ENCODE results near the gene TSPAN2. TPM values are rescaled to one million over a fixed set of nuclear protein-coding genes. Genes with fewer than 3 reads are reported as not detected.

TSPAN2 gene
- total RNA-seq, 2 experiments from 2014 or later: 0.86 to 0.91 TPM

DNA sequence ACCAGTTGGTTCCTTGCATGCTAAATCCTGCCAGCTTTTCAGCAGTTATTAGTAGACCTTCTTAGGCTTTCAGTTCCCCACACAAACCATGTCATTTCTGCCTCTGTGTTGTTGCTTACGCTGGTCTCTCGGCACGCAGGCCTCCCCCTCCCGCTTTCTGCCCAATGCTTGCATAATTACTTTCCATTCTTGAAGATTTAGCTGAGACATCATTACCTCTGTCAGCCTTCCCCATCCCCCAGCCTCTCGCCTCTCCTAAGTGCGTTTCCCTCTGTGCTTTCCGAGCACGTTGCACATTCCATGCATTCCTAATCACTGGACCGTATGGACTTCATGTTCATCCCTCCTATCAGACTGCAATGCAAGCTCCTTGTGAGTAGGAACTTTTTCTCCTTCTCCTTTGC lies 32.9 kb downstream of the TSPAN2 start:
- CTCF ChIA-PET: interaction anchor here (1.7 kb wide), 1 partner anchor 79 kb away, joined by 6 read pairs; no protein-coding TSS in a partner anchor
- peaks cover 9% of the 10 kb centered on the region for H3K4me1 Mint-ChIP-seq (ENCODE audit: low read depth)
- no peaks in the 10 kb centered on the region for H3K27me3 Mint-ChIP-seq (ENCODE audit: low read depth)
- peaks cover 1% of the 10 kb centered on the region for H3K36me3 Mint-ChIP-seq (ENCODE audit: low read depth)
- DNase-seq: no peak
- H3K9me3 Mint-ChIP-seq: no peaks in the 10 kb centered on the region
- no peak overlapping the region for H3K27ac Mint-ChIP-seq
- no peak overlapping the region for H3K4me3 Mint-ChIP-seq
- intact Hi-C loops (cut with micrococcal nuclease): loop anchor here (10.0 kb wide), 1 partner anchor 382 kb away; the partner anchor contains the start of gene DENND2C

DNA sequence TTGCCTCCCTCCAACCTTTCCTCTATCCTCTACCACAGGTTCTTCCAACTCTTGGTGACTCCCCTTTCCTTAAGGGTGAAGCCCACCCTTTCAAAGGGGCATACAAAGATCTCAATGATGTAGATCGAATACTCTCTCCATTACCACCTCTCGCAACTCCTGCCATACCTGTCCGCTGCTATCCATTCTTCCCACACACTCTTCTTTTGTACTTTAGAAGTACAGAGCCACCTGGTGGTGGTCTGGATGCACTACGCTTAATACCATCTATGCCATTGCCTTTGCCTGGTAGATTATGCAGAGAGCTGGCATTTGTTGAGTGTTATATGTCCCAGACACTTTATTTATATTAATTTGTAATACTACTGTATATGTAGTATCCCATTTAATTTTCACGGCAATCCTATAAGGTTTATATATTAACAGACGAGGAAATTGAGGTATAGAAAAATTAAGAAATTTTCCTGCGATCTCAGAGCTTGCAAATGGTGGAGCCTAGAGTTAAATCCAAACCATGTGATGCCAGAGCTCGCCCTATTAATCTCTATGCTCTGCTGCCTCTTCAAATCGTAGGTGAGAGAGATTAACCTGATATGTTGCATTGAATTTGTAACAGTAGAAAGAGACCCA lies 36.7 kb downstream of the TSPAN2 start:
- Mint-ChIP-seq H3K36me3 (ENCODE audit: low read depth) (no peaks in the 10 kb centered on the region), H3K27ac (no peak overlapping the region), H3K9me3 (no peaks in the 10 kb centered on the region), H3K4me3 (no peak overlapping the region), H3K27me3 (ENCODE audit: low read depth) (no peaks in the 10 kb centered on the region), H3K4me1 (ENCODE audit: low read depth) (no peaks in the 10 kb centered on the region)
- intact Hi-C loops (cut with micrococcal nuclease): loop anchor here (1.0 to 10.0 kb wide), 4 partner anchors 60 to 706 kb away; partner anchors contain the start of gene DENND2C
- peak; percentile 73 for DNase-seq
- CTCF ChIA-PET: interaction anchor here (0.6 to 3.4 kb wide), 18 partner anchors 10 to 779 kb away, joined by 3 to 28 read pairs (median 4); partner anchors contain the start of gene TSPAN2

DNA sequence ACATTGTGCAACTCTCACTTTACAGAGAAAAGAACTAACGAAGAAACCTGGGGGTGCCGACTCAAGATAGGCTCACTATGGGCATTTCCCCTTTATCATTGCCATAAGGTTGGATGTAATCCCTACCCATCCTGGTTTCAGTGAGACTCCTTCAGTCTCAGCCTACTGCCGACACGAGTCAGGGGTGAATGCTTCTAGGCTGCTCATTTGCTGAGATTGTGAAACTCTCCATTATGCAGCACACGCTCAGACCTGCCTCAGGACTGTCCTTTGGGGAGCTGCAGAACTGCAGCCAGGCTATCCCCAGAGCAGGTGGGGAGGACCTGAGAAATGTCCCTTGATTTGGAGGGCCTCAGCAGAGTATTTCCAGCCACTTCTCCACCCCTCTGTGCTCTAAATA lies 37.5 kb downstream of the TSPAN2 start:
- H3K27me3 Mint-ChIP-seq (ENCODE audit: low read depth): no peaks in the 10 kb centered on the region
- no peaks in the 10 kb centered on the region for H3K9me3 Mint-ChIP-seq
- H3K4me3 Mint-ChIP-seq: no peak overlapping the region
- no peaks in the 10 kb centered on the region for H3K36me3 Mint-ChIP-seq (ENCODE audit: low read depth)
- no peak overlapping the region for H3K27ac Mint-ChIP-seq
- intact Hi-C loops (cut with micrococcal nuclease): loop anchor here (1.0 to 10.0 kb wide), 4 partner anchors 61 to 706 kb away; partner anchors contain the start of gene DENND2C
- CTCF ChIA-PET: interaction anchor here (0.6 to 3.4 kb wide), 9 partner anchors 10 to 705 kb away, joined by 3 to 28 read pairs (median 7); partner anchors contain the start of gene TSPAN2
- DNase-seq: no peak
- H3K4me1 Mint-ChIP-seq (ENCODE audit: low read depth): no peaks in the 10 kb centered on the region

DNA sequence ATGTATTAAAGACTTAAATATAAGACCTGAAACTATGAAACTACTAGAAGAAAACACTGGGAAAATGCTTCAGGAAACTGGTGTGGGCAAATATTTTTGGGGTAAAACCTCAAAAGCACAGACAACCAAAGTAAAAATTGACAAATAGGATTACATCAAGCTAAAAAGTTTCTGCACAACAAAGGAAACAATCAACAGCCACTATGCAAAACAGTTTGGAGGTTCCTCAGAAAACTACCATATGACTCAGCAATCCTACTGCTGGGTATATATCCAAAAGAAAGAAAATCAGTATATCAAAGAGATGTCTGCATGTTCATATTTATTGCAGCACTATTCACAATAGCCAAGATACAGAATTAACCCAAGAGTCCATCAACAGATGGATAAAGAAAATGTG lies 42.6 kb downstream of the TSPAN2 start:
- Mint-ChIP-seq H3K9me3 (peaks cover 6% of the 10 kb centered on the region), H3K36me3 (ENCODE audit: low read depth) (peaks cover 7% of the 10 kb centered on the region), H3K4me3 (no peak overlapping the region), H3K4me1 (ENCODE audit: low read depth) (no peaks in the 10 kb centered on the region), H3K27me3 (ENCODE audit: low read depth) (no peaks in the 10 kb centered on the region), H3K27ac (no peak overlapping the region)
- intact Hi-C loops (cut with micrococcal nuclease): no loop called here
- no peak for DNase-seq
- CTCF ChIA-PET: interaction anchor here (0.7 kb wide), 1 partner anchor 607 kb away, joined by 3 read pairs; no protein-coding TSS in a partner anchor

DNA sequence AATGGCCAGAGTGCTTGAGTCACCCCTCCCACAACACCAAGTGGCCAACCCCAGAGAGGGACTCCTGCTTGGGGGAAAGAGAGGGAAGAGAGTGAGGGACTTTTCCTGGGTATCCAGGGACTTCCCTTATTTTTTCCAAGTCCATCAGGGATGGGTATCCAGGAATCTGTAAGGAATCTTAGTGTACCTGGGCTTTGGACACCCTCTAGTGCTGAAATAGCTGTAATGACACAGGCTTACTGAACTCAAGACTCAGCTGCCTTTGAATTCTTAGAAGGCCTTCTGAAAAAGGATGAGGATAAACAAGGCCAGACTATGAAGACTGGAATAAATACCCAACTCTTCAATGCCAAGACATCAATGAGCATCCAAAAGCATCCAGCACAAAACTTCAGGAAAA lies 47.6 kb downstream of the TSPAN2 start:
- Mint-ChIP-seq H3K36me3 (ENCODE audit: low read depth) (peaks cover 7% of the 10 kb centered on the region), H3K27ac (no peak overlapping the region), H3K4me3 (no peak overlapping the region), H3K27me3 (ENCODE audit: low read depth) (no peaks in the 10 kb centered on the region), H3K4me1 (ENCODE audit: low read depth) (no peaks in the 10 kb centered on the region), H3K9me3 (peaks cover 6% of the 10 kb centered on the region)
- no peak for DNase-seq
- CTCF ChIA-PET: interaction anchor here (0.6 to 2.1 kb wide), 2 partner anchors 11 to 74 kb away, joined by 3 to 7 read pairs; no protein-coding TSS in a partner anchor
- intact Hi-C loops (cut with micrococcal nuclease): no loop called here

DNA sequence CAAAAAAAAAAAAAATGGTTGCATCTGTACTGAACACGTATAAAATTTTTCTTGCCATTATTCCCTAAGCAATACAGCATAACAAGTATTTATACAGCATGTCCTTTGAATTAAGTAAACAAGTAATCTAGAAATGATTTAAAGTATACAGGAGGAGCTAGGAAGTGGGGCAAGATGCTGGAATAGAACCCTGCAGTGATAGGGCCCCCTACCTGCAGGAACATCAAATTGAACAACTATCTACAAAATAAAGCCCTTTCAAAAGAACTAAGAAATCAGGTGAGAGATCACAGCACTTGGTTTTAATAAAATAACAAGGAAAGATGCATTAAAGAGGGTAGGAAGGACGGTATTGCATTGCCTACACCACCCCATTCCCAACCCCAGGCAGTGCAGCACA lies 48.8 kb downstream of the TSPAN2 start:
- DNase-seq: no peak
- no peak overlapping the region for H3K4me3 Mint-ChIP-seq
- intact Hi-C loops (cut with micrococcal nuclease): no loop called here
- no peaks in the 10 kb centered on the region for H3K27me3 Mint-ChIP-seq (ENCODE audit: low read depth)
- CTCF ChIA-PET: interaction anchor here (0.6 to 0.8 kb wide), 2 partner anchors 12 to 40 kb away, joined by 3 to 8 read pairs; no protein-coding TSS in a partner anchor
- no peaks in the 10 kb centered on the region for H3K4me1 Mint-ChIP-seq (ENCODE audit: low read depth)
- H3K9me3 Mint-ChIP-seq: peaks cover 6% of the 10 kb centered on the region
- no peak overlapping the region for H3K27ac Mint-ChIP-seq
- H3K36me3 Mint-ChIP-seq (ENCODE audit: low read depth): peaks cover 7% of the 10 kb centered on the region

DNA sequence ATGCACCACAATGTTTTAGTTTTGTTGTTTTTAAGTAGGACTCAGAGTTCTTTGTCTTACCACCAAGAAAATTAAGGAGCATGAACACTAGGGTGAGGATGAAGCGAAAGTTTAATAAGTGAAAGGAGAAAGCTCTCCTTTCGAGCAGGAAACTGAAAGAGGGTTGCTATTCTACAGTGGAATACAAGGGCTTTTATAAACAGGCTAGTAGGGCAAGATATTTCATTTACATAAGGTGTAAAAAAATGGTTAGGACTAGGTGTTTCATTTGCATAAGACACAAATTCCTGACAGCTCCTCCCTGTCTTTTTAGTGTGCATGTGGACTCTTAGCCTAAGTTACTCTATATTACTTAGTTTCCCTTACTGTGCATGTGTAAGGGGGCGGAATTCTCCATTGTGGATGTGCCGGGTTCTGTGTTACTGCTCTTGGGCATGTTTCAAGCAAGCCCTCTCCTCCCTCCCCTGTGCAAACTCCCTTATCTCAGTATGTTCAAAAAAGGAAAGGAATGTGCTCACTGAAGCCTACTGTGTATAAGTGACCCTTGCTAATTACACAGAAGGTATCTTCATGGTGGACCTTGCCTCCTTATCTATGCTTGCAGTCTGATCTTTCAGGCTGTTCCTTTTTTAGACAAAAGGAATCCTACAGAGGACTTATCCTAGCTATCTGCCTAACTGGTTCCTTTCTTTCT lies 52.3 kb downstream of the TSPAN2 start:
- intact Hi-C loops (cut with micrococcal nuclease): no loop called here
- H3K4me1 Mint-ChIP-seq (ENCODE audit: low read depth): no peaks in the 10 kb centered on the region
- no peaks in the 10 kb centered on the region for H3K27me3 Mint-ChIP-seq (ENCODE audit: low read depth)
- no peak overlapping the region for H3K27ac Mint-ChIP-seq
- H3K36me3 Mint-ChIP-seq (ENCODE audit: low read depth): no peaks in the 10 kb centered on the region
- DNase-seq: no peak
- H3K4me3 Mint-ChIP-seq: no peak overlapping the region
- CTCF ChIA-PET: no interaction called here
- no peaks in the 10 kb centered on the region for H3K9me3 Mint-ChIP-seq

DNA sequence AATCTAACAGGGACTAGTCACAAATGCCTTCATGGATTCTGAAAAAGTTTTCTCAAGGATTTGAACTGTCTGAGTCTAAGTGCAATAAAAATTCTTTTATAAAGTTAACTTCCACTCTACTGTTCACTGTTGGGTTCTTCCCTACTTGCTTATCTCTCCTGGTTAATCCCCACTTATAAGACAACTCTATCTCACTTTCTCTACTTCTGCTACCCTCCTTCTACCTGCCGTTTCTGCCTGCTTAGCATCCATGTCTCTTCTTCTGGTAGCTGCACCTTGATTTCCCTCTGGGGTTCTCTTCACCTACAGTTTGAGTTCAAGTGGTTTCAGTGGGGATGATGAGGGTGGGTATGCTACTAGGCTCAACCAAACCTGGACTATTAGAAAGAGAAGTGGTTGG lies 53.7 kb downstream of the TSPAN2 start:
- Mint-ChIP-seq H3K9me3 (no peaks in the 10 kb centered on the region), H3K27me3 (ENCODE audit: low read depth) (no peaks in the 10 kb centered on the region), H3K4me1 (ENCODE audit: low read depth) (no peaks in the 10 kb centered on the region), H3K36me3 (ENCODE audit: low read depth) (no peaks in the 10 kb centered on the region), H3K27ac (no peak overlapping the region), H3K4me3 (no peak overlapping the region)
- no peak for DNase-seq
- intact Hi-C loops (cut with micrococcal nuclease): no loop called here
- CTCF ChIA-PET: interaction anchor here (1.5 kb wide), 1 partner anchor 17 kb away, joined by 3 read pairs; no protein-coding TSS in a partner anchor

DNA sequence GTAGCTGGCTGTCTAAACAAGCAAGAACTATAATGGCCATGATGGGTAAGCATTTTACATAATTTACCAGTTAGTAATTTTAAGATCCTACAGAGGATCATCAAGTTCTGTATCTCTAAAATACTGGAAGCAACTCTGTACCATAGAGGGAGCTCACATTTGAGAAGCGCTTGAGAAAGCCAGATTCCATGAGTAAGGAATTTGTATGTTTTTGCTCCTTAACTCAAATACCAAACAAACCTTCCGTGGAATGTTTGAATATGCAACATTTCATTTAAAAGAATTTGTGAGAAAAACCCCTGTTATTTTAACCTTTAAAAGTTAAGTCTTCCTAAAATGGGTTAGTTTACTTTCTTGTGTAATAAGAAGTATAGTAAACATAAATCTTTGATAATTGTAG lies 57.7 kb downstream of the TSPAN2 start:
- Mint-ChIP-seq H3K9me3 (no peaks in the 10 kb centered on the region), H3K27me3 (ENCODE audit: low read depth) (no peaks in the 10 kb centered on the region), H3K4me1 (ENCODE audit: low read depth) (no peaks in the 10 kb centered on the region), H3K36me3 (ENCODE audit: low read depth) (no peaks in the 10 kb centered on the region), H3K4me3 (no peak overlapping the region), H3K27ac (no peak overlapping the region)
- intact Hi-C loops (cut with micrococcal nuclease): no loop called here
- DNase-seq: no peak
- CTCF ChIA-PET: interaction anchor here (1.2 kb wide), 1 partner anchor 52 kb away, joined by 4 read pairs; no protein-coding TSS in a partner anchor

DNA sequence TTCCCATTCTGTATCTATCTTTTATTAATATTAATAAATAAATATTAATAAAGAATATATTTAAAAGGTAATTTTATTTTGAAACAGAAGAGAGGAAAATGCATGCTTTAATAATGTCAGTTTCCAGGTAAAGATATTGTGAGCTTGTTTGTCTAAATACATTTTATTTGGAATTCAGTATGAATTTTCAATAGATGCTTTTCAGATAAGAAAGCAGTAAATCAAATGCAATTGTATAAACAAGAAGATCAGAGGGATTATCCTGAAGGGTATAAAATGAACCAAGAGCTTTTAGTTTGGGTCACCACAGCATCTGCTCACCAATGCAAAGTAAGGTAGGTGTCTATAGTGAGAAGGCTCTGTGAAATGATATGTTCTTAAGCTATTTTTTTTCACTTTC lies 59.8 kb downstream of the TSPAN2 start, which contains the start of gene TSHB:
TSHB (plus strand) TSS at position 301 of the 400 bp plus-strand sequence. CDS start 3,537 bp downstream, outside the sequence.
- H3K27ac Mint-ChIP-seq: no peak within 1 kb of the TSS
- CTCF ChIA-PET: interaction anchor here (0.8 kb wide), 1 partner anchor 44 kb away, joined by 3 read pairs; no protein-coding TSS in a partner anchor
- intact Hi-C loops (cut with micrococcal nuclease): no loop called here
- H3K4me1 Mint-ChIP-seq (ENCODE audit: low read depth): no peaks in the 10 kb centered on the region
- no peaks in the 10 kb centered on the region for H3K36me3 Mint-ChIP-seq (ENCODE audit: low read depth)
- no peaks in the 10 kb centered on the region for H3K27me3 Mint-ChIP-seq (ENCODE audit: low read depth)
- H3K9me3 Mint-ChIP-seq: no peaks in the 10 kb centered on the region
- no peak for DNase-seq
- H3K4me3 Mint-ChIP-seq: no peak within 1 kb of the TSS

DNA sequence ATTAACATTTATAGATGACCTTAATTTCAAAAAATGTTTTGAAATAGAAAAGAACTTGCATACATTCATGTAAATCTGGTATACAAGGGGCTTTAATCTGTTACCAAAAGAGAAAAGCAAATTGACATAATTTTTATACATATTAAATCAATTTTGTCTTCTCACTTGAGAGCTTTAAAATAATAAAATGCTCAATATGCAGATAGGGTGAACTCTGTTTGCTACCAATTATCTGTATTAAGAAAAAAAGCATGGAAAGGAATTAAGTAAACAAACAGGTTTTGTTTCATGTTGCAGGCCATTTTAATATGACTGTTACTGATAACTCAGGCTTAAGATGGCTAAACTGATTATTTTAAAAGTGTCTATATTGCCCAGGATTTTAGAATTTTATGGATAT lies 65.7 kb downstream of the TSPAN2 start:
- H3K9me3 Mint-ChIP-seq: no peaks in the 10 kb centered on the region
- intact Hi-C loops (cut with micrococcal nuclease): no loop called here
- CTCF ChIA-PET: no interaction called here

DNA sequence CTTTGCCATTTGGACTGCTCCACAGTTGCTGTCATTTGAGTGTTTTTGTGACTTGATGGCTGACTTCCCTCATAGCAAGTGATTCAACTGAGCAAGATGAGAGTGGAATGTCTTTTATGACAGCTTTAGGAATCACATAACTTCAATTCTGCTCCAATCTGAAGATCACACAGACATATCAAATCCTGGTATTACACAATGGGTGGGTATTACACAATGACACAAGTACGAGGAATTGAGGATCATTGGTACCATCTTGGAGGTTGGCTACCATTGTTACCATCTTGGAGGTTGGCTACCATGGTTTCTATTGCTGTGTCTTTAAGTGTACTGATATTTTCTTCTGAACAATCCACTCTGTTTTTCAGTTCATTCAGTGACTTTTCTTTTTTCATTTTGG lies 68.2 kb downstream of the TSPAN2 start:
- intact Hi-C loops (cut with micrococcal nuclease): no loop called here
- no peak overlapping the region for H3K27ac Mint-ChIP-seq
- no peak for DNase-seq
- H3K36me3 Mint-ChIP-seq (ENCODE audit: low read depth): no peaks in the 10 kb centered on the region
- H3K27me3 Mint-ChIP-seq (ENCODE audit: low read depth): peaks cover 7% of the 10 kb centered on the region
- no peaks in the 10 kb centered on the region for H3K4me1 Mint-ChIP-seq (ENCODE audit: low read depth)
- no peaks in the 10 kb centered on the region for H3K9me3 Mint-ChIP-seq
- H3K4me3 Mint-ChIP-seq: no peak overlapping the region
- CTCF ChIA-PET: no interaction called here

More for the DNA sequence above, 65.7 kb downstream of the TSPAN2 start:
- no peak for DNase-seq
- Mint-ChIP-seq H3K27ac (no peak overlapping the region), H3K4me3 (no peak overlapping the region), H3K36me3 (ENCODE audit: low read depth) (no peaks in the 10 kb centered on the region), H3K4me1 (ENCODE audit: low read depth) (no peaks in the 10 kb centered on the region), H3K27me3 (ENCODE audit: low read depth) (peaks cover 7% of the 10 kb centered on the region)
